NB4 (cell line): ENCODE results near the gene L3MBTL4.

ENCODE experiments used
- DNase-seq: peaks from one replicate; pipeline ENCODE4 v3.0.0; 2010; ENCODE audit warnings: low read depth
- H3K4me3 ChIP-seq: one replicate; pipeline ENCODE4 v1.5.1; 2011; ENCODE audit warnings: mild to moderate bottlenecking, low read depth, low read length, moderate library complexity
- CTCF ChIP-seq: IDR thresholded peaks from one replicate; pipeline ENCODE4 v1.5.1; 2012; ENCODE audit warnings: low read depth, low read length
- MAX ChIP-seq: IDR thresholded peaks from 2 replicates; pipeline ENCODE4 v1.6.1; 2011; ENCODE audit warnings: low read depth, low read length
- MYC ChIP-seq: IDR thresholded peaks from 2 replicates; pipeline ENCODE4 v1.6.1; 2011; ENCODE audit warnings: low read depth, low read length
- POLR2A ChIP-seq: IDR thresholded peaks from 2 replicates; pipeline ENCODE4 v1.6.1; 2011; ENCODE audit warnings: mild to moderate bottlenecking; ENCODE audit not compliant: insufficient read length; ENCODE audit errors: extremely low read depth

L3MBTL4 gene

GRCh38 chr18:6256521-6256920, 158.2 kb downstream of the L3MBTL4 start:
- no peak for DNase-seq
- H3K4me3 ChIP-seq: no peak overlapping the region
- TF ChIP-seq POLR2A: no peak
- TF ChIP-seq CTCF: no peak
- no peak for TF ChIP-seq MAX
- TF ChIP-seq MYC: no peak

GRCh38 chr18:6255886-6256285, 158.8 kb downstream of the L3MBTL4 start:
- no peak overlapping the region for H3K4me3 ChIP-seq
- DNase-seq: no peak
- TF ChIP-seq CTCF (no peak), MAX (no peak), POLR2A (no peak), MYC (no peak)

GRCh38 chr18:6255116-6255705, 159.5 kb downstream of the L3MBTL4 start:
- H3K4me3 ChIP-seq: no peak overlapping the region
- TF ChIP-seq CTCF: no peak
- no peak for TF ChIP-seq MAX
- TF ChIP-seq POLR2A: no peak
- no peak for TF ChIP-seq MYC
- DNase-seq: no peak

- no peak overlapping the region for H3K4me3 ChIP-seq
- TF ChIP-seq MAX (no peak), CTCF (no peak), MYC (no peak), POLR2A (no peak)
- DNase-seq: no peak
These were observed 160.3 kb downstream of the L3MBTL4 start for GRCh38 chr18:6254456-6254855.

- no peak for TF ChIP-seq CTCF
- TF ChIP-seq POLR2A: no peak
- no peak for TF ChIP-seq MAX
- TF ChIP-seq MYC: no peak
- no peak for DNase-seq
- H3K4me3 ChIP-seq: no peak overlapping the region
These were observed 163.6 kb downstream of the L3MBTL4 start for GRCh38 chr18:6251084-6251483.

- H3K4me3 ChIP-seq: no peak overlapping the region
- no peak for DNase-seq
- TF ChIP-seq CTCF: no peak
- no peak for TF ChIP-seq MYC
- no peak for TF ChIP-seq POLR2A
- no peak for TF ChIP-seq MAX
These were observed 164.9 kb downstream of the L3MBTL4 start for GRCh38 chr18:6249788-6250187.
